Mucosa of stomach (tissue), 1 donor: ENCODE data around the gene MARCHF6.
A peak's percentile ranks its signal among the peaks of the same experiment; 100 is the strongest.
"Not testable (repeated sequence)": the region's sequence is repeated elsewhere in the genome, so short reads cannot be mapped to it uniquely, and the experiment has no call there.

Source experiments
- H3K27me3 ChIP-seq: one replicate; pipeline ENCODE4 v1.7.0; 2013; ENCODE audit warnings: mild to moderate bottlenecking, low read length; ENCODE audit not compliant: control insufficient read depth, insufficient read depth
- H3K36me3 ChIP-seq: one replicate; pipeline ENCODE4 v1.7.0; 2013; ENCODE audit warnings: low read length; ENCODE audit not compliant: control insufficient read depth, insufficient read depth
- H3K4me1 ChIP-seq: one replicate; pipeline ENCODE4 v1.7.0; 2013; ENCODE audit warnings: mild to moderate bottlenecking, low read length; ENCODE audit not compliant: control insufficient read depth, insufficient read depth
- H3K4me3 ChIP-seq: one replicate; pipeline ENCODE4 v1.7.0; 2013; ENCODE audit warnings: low read length
- H3K9ac ChIP-seq: one replicate; pipeline ENCODE4 v1.7.0; 2013; ENCODE audit warnings: mild to moderate bottlenecking, low read length, moderate library complexity
- H3K9me3 ChIP-seq: one replicate; pipeline ENCODE4 v1.7.0; 2013; ENCODE audit warnings: mild to moderate bottlenecking, low read length, moderate library complexity; ENCODE audit not compliant: control insufficient read depth
- donor health status: Pancreatic carcinoma.

MARCHF6 gene, protein sequence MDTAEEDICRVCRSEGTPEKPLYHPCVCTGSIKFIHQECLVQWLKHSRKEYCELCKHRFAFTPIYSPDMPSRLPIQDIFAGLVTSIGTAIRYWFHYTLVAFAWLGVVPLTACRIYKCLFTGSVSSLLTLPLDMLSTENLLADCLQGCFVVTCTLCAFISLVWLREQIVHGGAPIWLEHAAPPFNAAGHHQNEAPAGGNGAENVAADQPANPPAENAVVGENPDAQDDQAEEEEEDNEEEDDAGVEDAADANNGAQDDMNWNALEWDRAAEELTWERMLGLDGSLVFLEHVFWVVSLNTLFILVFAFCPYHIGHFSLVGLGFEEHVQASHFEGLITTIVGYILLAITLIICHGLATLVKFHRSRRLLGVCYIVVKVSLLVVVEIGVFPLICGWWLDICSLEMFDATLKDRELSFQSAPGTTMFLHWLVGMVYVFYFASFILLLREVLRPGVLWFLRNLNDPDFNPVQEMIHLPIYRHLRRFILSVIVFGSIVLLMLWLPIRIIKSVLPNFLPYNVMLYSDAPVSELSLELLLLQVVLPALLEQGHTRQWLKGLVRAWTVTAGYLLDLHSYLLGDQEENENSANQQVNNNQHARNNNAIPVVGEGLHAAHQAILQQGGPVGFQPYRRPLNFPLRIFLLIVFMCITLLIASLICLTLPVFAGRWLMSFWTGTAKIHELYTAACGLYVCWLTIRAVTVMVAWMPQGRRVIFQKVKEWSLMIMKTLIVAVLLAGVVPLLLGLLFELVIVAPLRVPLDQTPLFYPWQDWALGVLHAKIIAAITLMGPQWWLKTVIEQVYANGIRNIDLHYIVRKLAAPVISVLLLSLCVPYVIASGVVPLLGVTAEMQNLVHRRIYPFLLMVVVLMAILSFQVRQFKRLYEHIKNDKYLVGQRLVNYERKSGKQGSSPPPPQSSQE

GRCh38 chr5:10353241-10354047 is at the start of gene MARCHF6:
MARCHF6 (plus strand) TSS chr5:10353695; CDS start chr5:10353899, 204 bp downstream.
- H3K9me3 ChIP-seq: no peaks in the 10 kb centered on the region
- H3K4me1 ChIP-seq: peaks cover 28% of the 10 kb centered on the region
- H3K9ac ChIP-seq: peak within 1 kb of the TSS; percentile 95
- H3K27me3 ChIP-seq: no peaks in the 10 kb centered on the region
- no peaks in the 10 kb centered on the region for H3K36me3 ChIP-seq
- peak within 1 kb of the TSS; percentile 72 for H3K4me3 ChIP-seq

DNA sequence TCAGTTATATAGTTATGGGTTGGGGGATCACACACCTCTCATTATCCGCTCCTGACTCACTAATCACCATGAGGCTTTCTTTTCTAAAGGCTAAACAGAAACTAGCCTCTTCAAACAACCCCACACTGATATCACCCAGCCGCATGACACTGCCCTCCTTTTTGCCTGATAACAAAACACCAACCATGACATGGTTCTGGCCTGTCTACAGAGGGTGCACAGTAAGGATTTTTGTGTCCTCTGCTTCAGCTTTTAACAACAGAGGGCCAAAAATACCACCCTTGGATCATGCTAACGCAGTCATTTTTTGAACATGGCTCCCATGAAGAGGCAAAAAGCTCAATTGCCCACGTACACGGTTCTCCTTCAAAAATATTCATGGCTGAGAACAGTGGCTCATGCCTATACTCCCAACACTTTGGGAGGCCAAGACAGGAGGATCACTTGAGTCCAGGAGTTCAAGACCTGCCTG is 49.8 kb upstream of the MARCHF6 start:
- peak overlapping the region; percentile 42 for H3K9ac ChIP-seq
- no peaks in the 10 kb centered on the region for H3K27me3 ChIP-seq
- H3K4me3 ChIP-seq: no peak overlapping the region
- H3K4me1 ChIP-seq: peaks cover 53% of the 10 kb centered on the region
- H3K36me3 ChIP-seq: no peaks in the 10 kb centered on the region
- no peaks in the 10 kb centered on the region for H3K9me3 ChIP-seq

DNA sequence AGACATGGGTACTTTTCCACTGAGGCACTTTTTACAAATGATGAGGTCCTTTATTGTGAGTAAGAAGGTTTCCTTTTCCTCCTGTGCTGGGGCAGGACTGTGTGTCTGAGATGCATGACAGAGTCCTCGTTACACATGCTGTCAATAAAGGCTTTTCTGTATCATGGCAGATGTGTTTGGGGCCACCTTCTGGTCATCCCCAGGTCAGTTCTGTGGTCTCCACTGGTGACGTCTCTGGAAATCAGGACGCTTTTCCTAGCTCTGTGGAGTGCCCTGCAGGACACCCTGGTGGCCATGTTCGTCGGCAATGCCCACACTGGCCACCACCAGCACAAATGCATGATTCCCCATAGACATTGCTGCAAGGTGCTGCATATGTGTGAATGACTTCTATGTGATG is 48.6 kb upstream of the MARCHF6 start:
- Histone ChIP-seq H3K9me3 (no peaks in the 10 kb centered on the region), H3K27me3 (no peaks in the 10 kb centered on the region), H3K9ac (no peak overlapping the region), H3K36me3 (no peaks in the 10 kb centered on the region), H3K4me1 (peaks cover 51% of the 10 kb centered on the region), H3K4me3 (no peak overlapping the region)

DNA sequence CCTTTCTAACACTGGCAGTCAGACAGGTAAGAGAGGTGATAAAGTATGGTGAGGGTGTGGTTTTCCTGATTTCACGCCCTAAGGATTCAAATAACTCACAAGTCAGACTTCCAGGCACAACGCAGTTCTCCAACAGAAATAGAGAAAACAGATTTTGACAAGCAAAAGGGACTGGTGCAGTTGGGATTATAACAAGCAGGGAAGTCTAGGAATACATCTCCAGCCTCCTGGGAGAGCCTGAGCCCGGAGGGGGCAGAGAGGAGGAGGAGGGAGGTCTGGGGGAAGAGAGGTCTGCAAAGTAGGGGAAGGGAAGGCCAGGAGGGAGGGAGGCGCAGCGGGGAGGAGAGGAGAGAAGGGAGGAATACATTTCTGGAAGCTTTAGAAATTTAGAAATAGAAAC is 47.4 kb upstream of the MARCHF6 start:
- Histone ChIP-seq H3K9me3 (no peaks in the 10 kb centered on the region), H3K4me1 (peaks cover 49% of the 10 kb centered on the region), H3K27me3 (no peaks in the 10 kb centered on the region), H3K36me3 (no peaks in the 10 kb centered on the region), H3K9ac (peak overlapping the region; percentile 71), H3K4me3 (peak overlapping the region; percentile 49)

- H3K36me3 ChIP-seq: no peaks in the 10 kb centered on the region
- peaks cover 52% of the 10 kb centered on the region for H3K4me1 ChIP-seq
- H3K9me3 ChIP-seq: no peaks in the 10 kb centered on the region
- H3K9ac ChIP-seq: peak overlapping the region; percentile 71
- H3K4me3 ChIP-seq: peak overlapping the region; percentile 45
- no peaks in the 10 kb centered on the region for H3K27me3 ChIP-seq
Observed at GRCh38 chr5:10306806-10307205, 46.7 kb upstream of the MARCHF6 start.

DNA sequence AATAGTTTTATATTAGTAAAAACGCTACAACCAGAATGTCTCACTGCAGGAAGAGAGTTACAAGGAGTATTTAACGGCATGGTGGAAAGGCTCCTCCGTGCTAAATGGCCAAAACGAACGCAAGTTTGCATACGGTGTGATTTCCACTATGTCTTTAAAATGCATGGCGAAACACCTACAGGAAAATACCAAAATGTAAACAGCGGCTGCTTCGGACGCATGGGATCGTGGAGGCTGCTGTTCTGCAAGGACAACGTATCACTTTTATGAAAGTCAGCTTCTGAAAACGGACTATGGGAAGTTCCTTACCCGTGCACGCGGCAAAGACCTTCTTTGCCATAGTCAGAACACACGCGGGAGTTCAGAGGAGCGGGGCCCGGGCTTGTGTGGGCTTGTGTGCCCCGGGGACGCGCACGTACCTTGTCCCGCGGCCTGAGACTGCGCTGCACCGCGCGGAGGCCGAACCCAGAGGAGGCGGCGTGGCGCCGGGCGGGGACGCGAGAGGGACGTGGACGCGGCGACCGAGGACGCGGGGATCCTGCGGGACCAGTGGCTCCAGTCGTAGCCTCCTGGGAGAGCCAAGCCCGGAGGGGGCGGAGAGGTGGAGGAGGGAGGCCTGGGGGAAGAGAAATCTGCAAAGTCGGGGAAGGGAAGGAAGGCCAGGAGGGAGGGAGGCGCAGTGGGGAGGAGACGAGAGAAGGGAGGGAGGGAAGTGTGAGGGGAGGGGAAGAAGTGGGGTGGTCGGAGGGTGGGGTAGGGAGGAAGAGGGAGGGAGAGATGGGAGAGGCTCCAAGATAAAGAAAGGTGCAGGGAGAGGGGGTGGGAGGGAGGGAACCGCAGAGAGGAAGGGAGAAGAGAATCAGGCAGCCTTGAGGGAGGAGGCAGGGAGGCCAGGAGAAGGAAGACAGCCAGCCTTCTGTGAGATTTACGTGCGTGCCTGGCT is 46.0 kb upstream of the MARCHF6 start, which contains the start of gene CMBL:
TSS of gene CMBL (minus strand) at position 697 of the 943 bp plus-strand sequence. CDS start 17,140 bp downstream, outside the sequence.
- no peaks in the 10 kb centered on the region for H3K9me3 ChIP-seq
- H3K36me3 ChIP-seq: no peaks in the 10 kb centered on the region
- peak within 1 kb of the TSS; percentile 45 for H3K4me3 ChIP-seq
- H3K9ac ChIP-seq: peak within 1 kb of the TSS; percentile 71
- peaks cover 48% of the 10 kb centered on the region for H3K4me1 ChIP-seq
- no peaks in the 10 kb centered on the region for H3K27me3 ChIP-seq

- H3K9me3 ChIP-seq: no peaks in the 10 kb centered on the region
- no peak overlapping the region for H3K4me3 ChIP-seq
- peaks cover 34% of the 10 kb centered on the region for H3K4me1 ChIP-seq
- H3K9ac ChIP-seq: no peak overlapping the region
- no peaks in the 10 kb centered on the region for H3K27me3 ChIP-seq
- H3K36me3 ChIP-seq: no peaks in the 10 kb centered on the region
Observed at GRCh38 chr5:10308844-10309243, 44.7 kb upstream of the MARCHF6 start.

DNA sequence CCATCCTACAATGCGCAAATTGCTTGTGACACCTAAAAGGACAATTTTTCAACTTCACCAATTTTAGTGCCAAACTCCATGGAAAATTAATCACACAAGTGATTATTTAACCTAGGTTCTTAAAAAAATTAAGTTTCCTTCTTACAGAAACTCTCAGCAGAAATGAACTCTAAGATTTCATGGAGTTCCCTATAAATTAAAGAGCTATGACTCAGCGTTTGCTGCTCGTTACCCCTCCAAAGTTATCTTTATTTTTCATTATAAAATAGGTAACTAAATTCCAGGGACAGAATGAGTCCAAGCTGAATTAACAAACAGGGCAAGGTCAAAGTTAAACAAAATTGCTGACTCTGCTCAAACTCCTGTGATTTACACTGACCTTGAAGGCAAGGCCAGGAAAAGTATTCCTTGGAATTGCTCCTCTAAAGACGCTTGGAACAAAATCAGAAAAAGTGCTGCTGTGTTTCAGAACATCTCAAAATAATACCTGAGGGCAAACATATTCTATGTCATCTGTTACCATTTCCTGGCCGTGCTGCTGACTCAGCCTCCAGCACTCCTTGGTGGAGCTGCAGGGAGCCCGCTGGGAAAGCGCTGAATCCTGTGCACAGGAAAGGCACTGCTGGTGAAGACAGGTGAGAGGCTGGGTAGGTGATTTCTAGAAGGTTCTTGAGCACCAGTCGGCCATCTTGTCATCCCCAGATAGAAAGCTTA is 43.3 kb upstream of the MARCHF6 start:
- Histone ChIP-seq H3K36me3 (no peaks in the 10 kb centered on the region), H3K4me3 (no peak overlapping the region), H3K9me3 (no peaks in the 10 kb centered on the region), H3K4me1 (peaks cover 20% of the 10 kb centered on the region), H3K27me3 (no peaks in the 10 kb centered on the region), H3K9ac (peak overlapping the region; percentile 27)

DNA sequence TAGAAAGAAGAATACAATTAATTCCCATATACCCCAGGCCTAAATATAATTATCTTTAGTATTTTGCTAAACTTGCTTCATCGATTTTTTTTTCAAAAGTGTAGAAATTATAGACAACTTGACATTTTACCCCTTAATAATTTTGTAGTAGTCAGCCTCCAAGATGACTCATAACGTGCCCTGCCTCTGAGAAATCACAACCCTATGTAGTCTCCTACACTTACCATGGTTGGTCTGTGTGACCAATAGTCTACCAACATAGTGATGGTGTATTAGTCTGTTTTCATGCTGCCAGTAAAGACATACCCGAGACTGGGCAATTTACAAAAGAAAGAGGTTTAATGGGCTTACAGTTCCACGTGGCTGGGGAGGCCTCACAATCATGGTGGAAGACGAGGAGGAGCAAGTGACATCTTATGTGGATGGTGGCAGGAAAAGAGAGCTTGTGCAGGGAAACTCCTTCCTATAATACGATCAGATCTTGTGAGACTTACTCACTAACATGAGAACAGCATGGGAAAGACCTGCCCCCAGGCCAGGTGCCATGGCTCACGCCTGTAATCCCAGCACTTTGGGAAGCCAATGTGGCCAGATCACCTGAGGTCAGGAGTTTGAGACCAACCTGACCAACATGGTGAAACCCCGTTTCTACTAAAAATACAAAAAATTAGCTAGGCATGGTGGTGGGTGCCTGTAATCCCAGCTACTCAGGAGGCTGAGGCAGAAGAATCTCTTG is 42.5 kb upstream of the MARCHF6 start:
- peaks cover 16% of the 10 kb centered on the region for H3K4me1 ChIP-seq
- H3K36me3 ChIP-seq, H3K4me3 ChIP-seq, H3K9me3 ChIP-seq, H3K9ac ChIP-seq, H3K27me3 ChIP-seq: not testable (repeated sequence)
